Measurements from ENCODE around the gene TASL.

Gene TASL

DNA sequence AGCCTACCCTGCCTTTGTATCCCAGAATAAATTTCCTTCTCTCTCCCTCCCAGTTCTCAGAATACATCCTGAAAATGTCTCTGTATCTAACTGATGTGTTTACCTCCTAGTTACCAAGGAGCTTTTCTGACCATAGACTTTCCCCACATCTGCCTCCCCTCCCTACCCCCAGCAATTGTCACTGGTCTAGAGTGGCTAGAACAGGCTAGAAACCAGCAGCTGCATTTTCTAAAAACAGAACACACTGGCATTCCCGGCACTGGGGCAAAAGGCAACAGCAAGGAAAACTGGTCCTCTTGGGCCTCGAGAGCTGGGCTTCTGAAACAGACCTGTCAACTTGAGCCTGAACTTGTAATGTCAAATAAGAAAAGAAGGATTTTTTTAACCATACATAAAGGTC lies 16.4 kb downstream of the TASL start:
- in situ Hi-C loops (cut with HindIII; ENCODE audit: low sequenced_read_pairs) = no loop called here
- TF ChIP-seq, protein P1, sequence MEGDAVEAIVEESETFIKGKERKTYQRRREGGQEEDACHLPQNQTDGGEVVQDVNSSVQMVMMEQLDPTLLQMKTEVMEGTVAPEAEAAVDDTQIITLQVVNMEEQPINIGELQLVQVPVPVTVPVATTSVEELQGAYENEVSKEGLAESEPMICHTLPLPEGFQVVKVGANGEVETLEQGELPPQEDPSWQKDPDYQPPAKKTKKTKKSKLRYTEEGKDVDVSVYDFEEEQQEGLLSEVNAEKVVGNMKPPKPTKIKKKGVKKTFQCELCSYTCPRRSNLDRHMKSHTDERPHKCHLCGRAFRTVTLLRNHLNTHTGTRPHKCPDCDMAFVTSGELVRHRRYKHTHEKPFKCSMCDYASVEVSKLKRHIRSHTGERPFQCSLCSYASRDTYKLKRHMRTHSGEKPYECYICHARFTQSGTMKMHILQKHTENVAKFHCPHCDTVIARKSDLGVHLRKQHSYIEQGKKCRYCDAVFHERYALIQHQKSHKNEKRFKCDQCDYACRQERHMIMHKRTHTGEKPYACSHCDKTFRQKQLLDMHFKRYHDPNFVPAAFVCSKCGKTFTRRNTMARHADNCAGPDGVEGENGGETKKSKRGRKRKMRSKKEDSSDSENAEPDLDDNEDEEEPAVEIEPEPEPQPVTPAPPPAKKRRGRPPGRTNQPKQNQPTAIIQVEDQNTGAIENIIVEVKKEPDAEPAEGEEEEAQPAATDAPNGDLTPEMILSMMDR (IDR thresholded peaks at IDR 0.05; ENCODE audit: low read depth, low read length) = no peak

DNA sequence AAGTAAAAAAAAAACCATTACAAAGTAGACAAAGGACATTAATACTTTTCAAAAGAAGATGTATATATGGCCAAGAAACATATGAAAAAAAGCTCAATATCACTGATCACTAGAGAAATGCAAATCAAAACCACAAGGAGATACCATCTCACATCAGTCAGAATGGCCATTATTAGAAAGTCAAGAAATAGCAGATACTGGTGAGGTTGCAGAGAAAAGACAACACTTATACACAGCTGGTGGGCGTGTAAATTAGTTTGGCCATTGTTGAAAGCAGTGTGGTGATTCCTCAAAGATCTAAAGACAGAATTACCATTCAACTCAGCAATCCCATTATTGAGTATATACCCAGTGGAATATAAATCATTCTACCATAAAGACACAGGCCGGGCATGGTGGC lies 39.3 kb downstream of the TASL start:
- in situ Hi-C loops (cut with HindIII; ENCODE audit: low sequenced_read_pairs) = no loop called here
- no peak for DNase-seq (ENCODE audit: low read depth, low spot score)
- H3K4me3 ChIP-seq (ENCODE audit: low read depth, low read length) = no peak overlapping the region
- TF ChIP-seq, protein P1 (IDR thresholded peaks at IDR 0.05; ENCODE audit: low read depth, low read length) = no peak

More for the DNA sequence above, 16.4 kb downstream of the TASL start:
- no peak for DNase-seq (ENCODE audit: low read depth, low spot score)
- H3K4me3 ChIP-seq (ENCODE audit: low read depth, low read length) = no peak overlapping the region

DNA sequence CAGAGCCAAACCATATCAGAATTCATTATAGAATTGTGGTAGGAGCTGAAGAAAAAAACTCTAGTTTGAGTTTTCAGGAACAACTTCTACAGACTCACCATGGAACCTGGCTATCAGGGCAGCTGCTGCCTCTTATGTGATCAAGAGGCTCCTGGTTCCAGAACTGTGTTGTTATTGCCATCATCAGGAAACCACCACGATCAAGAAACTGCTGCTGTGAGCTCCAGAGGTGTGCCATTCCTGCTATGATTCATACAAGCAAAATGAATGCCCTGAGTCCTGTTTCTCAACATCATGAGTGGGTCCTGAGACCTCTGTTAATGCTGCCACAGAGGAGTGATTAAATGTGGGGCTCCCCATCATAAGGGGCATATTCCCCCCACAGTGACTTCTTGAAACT lies 43.7 kb downstream of the TASL start:
- in situ Hi-C loops (cut with HindIII; ENCODE audit: low sequenced_read_pairs) = no loop called here
- H3K4me3 ChIP-seq (ENCODE audit: low read depth, low read length) = no peak overlapping the region
- DNase-seq (ENCODE audit: low read depth, low spot score) = no peak
- TF ChIP-seq, protein P1 (IDR thresholded peaks at IDR 0.05; ENCODE audit: low read depth, low read length) = no peak

DNA sequence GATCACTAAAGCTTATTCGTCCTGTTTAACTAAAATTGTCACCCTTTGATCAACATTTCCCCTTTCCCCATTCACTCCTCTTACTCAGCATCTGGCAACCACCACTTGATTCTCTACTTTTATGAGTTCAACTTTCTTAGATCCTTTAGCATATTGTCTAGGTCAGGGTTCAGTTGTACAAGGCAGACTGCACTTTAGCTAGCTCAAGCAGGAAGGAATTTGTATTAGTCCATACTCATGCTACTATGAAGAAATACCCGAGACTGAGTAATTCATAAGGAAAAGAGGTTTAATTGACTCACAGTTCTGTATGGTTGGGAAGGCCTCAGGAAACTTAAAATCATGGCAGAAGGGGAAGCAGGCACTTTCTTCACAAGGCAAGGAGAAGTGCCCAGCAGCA lies 44.3 kb downstream of the TASL start:
- no peak overlapping the region for H3K4me3 ChIP-seq (ENCODE audit: low read depth, low read length)
- TF ChIP-seq, protein P1 (IDR thresholded peaks at IDR 0.05; ENCODE audit: low read depth, low read length) = no peak
- in situ Hi-C loops (cut with HindIII; ENCODE audit: low sequenced_read_pairs) = no loop called here
- no peak for DNase-seq (ENCODE audit: low read depth, low spot score)

DNA sequence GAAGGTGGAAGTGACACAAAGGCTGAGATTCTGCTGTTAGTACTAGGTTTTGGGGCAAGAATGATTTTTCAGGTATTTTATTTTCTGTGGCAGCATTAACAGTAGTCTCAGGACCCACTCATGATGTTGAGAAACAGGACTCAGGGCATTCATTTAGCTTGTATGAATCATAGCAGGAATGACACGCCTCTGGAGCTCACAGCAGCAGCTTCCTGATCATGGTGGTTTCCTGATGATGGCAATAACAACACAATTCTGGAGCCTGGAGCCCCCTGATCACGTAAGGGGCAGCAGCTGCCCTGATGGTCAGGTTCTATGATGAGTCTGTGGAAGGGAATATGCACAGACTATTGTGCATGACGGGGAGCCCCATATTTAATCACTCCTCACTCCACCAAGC lies 47.0 kb downstream of the TASL start:
- no peak overlapping the region for H3K4me3 ChIP-seq (ENCODE audit: low read depth, low read length)
- no peak for DNase-seq (ENCODE audit: low read depth, low spot score)
- in situ Hi-C loops (cut with HindIII; ENCODE audit: low sequenced_read_pairs) = no loop called here
- TF ChIP-seq, protein P1 (IDR thresholded peaks at IDR 0.05; ENCODE audit: low read depth, low read length) = no peak

DNA sequence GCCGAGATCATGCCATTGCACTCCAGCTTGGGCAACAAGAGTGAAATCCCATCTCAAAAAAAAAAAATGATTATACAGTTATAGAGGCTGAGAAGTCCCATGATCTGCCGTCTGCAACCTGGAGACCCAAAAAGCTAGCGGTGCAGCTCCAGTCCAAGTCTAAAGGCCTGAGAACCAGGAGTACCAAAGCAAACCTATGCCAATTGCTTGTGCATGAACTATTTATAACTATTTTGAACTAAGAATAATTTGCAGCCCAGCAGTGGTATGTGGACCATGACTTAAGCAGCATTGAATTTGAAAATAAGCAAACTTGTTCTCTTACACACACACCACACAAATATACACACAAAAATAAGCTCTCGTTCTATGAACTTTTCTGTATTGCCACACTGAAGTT lies 51.8 kb downstream of the TASL start:
- in situ Hi-C loops (cut with HindIII; ENCODE audit: low sequenced_read_pairs) = no loop called here
- DNase-seq (ENCODE audit: low read depth, low spot score) = no peak

More for the DNA sequence above, 51.8 kb downstream of the TASL start:
- TF ChIP-seq, protein P1 (IDR thresholded peaks at IDR 0.05; ENCODE audit: low read depth, low read length) = no peak
- no peak overlapping the region for H3K4me3 ChIP-seq (ENCODE audit: low read depth, low read length)
